Neutrophil (primary cell): ENCODE results near the gene NT5DC4.

Experiments used
- H3K27ac ChIP-seq: fragments of 200-600 bp; sonication (generic); 2 replicates; pipeline ENCODE4 v1.5.1; 2016; ENCODE audit warnings: mild to moderate bottlenecking, moderate library complexity
- H3K27me3 ChIP-seq: fragments of 200-600 bp; sonication (generic); 2 replicates; pipeline ENCODE4 v1.6.0; 2016; ENCODE audit warnings: mild to moderate bottlenecking
- H3K36me3 ChIP-seq: fragments of 200-600 bp; sonication (generic); 2 replicates; pipeline ENCODE4 v1.5.1; 2017
- H3K4me1 ChIP-seq, 2 experiments: fragments of 200-600 bp in 1 of 2; sonication (generic) in 1 of 2; 1 replicate in 1 of 2; 2 replicates in 1 of 2; pipeline versions ENCODE4 v1.5.1 to v1.6.1; 2013 to 2016; ENCODE audit warnings: low read depth in 1 of 2, low read length in 1 of 2, mild to moderate bottlenecking in 1 of 2, moderate library complexity in 1 of 2; ENCODE audit not compliant: control insufficient read depth in 1 of 2, insufficient read depth in 1 of 2
- H3K4me3 ChIP-seq, 2 experiments: fragments of 200-600 bp in 1 of 2; sonication (generic) in 1 of 2; 1 replicate in 1 of 2; 2 replicates in 1 of 2; pipeline ENCODE4 v1.5.1; 2013 to 2016; ENCODE audit warnings: low read depth in 1 of 2, low read length in 1 of 2, mild to moderate bottlenecking in 1 of 2, moderate library complexity in 1 of 2
- H3K9me3 ChIP-seq: fragments of 200-600 bp; sonication (generic); 2 replicates; pipeline ENCODE4 v1.5.1; 2016
- TF ChIP-seq, protein P1 (sequence below): fragments of 200-600 bp; sonication (generic); IDR thresholded peaks from 2 replicates; pipeline ENCODE4 v1.5.1; 2016; ENCODE audit warnings: antibody characterized with exemption

Gene NT5DC4

DNA sequence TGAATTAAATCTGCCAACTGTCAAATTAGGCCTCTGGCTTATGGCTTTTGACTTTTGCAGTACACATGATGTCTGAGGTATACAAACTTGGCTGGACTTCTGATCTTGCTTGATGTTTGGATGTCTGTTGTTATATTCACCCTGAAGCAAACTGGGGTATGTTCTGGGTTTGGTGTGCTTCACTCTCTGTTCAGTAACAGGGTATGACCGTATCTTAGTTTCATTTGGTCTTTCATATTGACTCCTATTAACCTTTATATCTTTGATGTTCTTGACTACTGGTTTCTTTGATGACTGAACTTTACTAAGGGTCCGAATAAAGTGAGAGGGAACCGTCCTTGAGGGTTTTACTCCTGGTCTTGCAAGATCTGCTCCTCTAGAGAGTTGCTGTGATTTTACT lies 35.4 kb downstream of the NT5DC4 start:
- H3K9me3 ChIP-seq = no peaks in the 10 kb centered on the region
- H3K36me3 ChIP-seq = no peaks in the 10 kb centered on the region
- no peak overlapping the region for H3K4me3 ChIP-seq

GRCh38 chr2:112757265-112757664 lies 36.4 kb downstream of the NT5DC4 start:
- Histone ChIP-seq H3K27me3 (no peaks in the 10 kb centered on the region), H3K9me3 (no peaks in the 10 kb centered on the region), H3K4me3 (no peak overlapping the region), H3K27ac (peak overlapping the region; percentile 91), H3K4me1 (peaks cover 49% of the 10 kb centered on the region in 2 experiments), H3K36me3 (no peaks in the 10 kb centered on the region)
- TF ChIP-seq, protein P1, sequence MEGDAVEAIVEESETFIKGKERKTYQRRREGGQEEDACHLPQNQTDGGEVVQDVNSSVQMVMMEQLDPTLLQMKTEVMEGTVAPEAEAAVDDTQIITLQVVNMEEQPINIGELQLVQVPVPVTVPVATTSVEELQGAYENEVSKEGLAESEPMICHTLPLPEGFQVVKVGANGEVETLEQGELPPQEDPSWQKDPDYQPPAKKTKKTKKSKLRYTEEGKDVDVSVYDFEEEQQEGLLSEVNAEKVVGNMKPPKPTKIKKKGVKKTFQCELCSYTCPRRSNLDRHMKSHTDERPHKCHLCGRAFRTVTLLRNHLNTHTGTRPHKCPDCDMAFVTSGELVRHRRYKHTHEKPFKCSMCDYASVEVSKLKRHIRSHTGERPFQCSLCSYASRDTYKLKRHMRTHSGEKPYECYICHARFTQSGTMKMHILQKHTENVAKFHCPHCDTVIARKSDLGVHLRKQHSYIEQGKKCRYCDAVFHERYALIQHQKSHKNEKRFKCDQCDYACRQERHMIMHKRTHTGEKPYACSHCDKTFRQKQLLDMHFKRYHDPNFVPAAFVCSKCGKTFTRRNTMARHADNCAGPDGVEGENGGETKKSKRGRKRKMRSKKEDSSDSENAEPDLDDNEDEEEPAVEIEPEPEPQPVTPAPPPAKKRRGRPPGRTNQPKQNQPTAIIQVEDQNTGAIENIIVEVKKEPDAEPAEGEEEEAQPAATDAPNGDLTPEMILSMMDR = no peak

More for the DNA sequence above, 35.4 kb downstream of the NT5DC4 start:
- Histone ChIP-seq H3K27me3 (no peaks in the 10 kb centered on the region), H3K27ac (peak overlapping the region; percentile 91), H3K4me1 (peaks cover 45 to 47% of the 10 kb centered on the region in 2 experiments)
- TF ChIP-seq, protein P1 = no peak

DNA sequence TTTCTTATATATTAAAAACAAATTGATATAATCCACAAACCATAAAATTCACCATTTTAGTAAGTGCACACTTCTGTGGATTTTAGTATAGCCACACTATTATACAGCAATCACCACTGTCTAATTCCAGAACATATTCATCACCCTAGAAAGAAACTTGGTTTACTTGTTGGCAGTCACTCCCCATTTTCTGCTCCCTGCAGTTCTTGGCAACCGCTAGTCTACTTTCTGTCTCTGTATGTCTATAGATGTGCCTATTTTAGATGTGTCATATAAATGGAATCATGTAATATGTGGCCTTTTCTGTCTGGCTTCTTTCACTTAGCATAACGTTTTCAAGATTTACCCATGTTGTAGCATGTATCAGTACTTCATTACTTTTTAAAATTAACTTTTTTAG lies 37.9 kb downstream of the NT5DC4 start:
- no peak overlapping the region for H3K27ac ChIP-seq
- no peak overlapping the region for H3K4me3 ChIP-seq
- H3K9me3 ChIP-seq = no peaks in the 10 kb centered on the region
- peaks cover 57 to 59% of the 10 kb centered on the region in 2 experiments for H3K4me1 ChIP-seq
- H3K36me3 ChIP-seq = no peaks in the 10 kb centered on the region
- TF ChIP-seq, protein P1 = no peak
- H3K27me3 ChIP-seq = no peaks in the 10 kb centered on the region

GRCh38 chr2:112760149-112760548 lies 39.3 kb downstream of the NT5DC4 start:
- TF ChIP-seq, protein P1 = no peak
- Histone ChIP-seq H3K27ac (no peak overlapping the region), H3K36me3 (no peaks in the 10 kb centered on the region), H3K9me3 (no peaks in the 10 kb centered on the region), H3K27me3 (no peaks in the 10 kb centered on the region), H3K4me3 (no peak overlapping the region), H3K4me1 (peaks cover 53 to 55% of the 10 kb centered on the region in 2 experiments)

GRCh38 chr2:112762276-112762675 lies 41.5 kb downstream of the NT5DC4 start:
- Histone ChIP-seq H3K27me3 (no peaks in the 10 kb centered on the region), H3K27ac (peak overlapping the region; percentile 43), H3K4me3 (no peak overlapping the region), H3K36me3 (no peaks in the 10 kb centered on the region), H3K9me3 (no peaks in the 10 kb centered on the region), H3K4me1 (peaks cover 35 to 37% of the 10 kb centered on the region in 2 experiments)
- TF ChIP-seq, protein P1 = no peak
